ENCODE results near the gene RBM7.

RBM7 gene

DNA sequence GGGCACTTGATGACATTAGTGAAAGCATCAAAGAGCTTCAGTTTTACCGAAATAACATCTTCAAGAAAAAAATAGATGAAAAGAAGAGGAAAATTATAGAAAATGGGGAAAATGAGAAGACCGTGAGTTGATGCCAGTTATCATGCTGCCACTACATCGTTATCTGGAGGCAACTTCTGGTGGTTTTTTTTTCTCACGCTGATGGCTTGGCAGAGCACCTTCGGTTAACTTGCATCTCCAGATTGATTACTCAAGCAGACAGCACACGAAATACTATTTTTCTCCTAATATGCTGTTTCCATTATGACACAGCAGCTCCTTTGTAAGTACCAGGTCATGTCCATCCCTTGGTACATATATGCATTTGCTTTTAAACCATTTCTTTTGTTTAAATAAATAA, 49.4 kb downstream of the RBM7 start:
- DNase-seq: no peak

DNA sequence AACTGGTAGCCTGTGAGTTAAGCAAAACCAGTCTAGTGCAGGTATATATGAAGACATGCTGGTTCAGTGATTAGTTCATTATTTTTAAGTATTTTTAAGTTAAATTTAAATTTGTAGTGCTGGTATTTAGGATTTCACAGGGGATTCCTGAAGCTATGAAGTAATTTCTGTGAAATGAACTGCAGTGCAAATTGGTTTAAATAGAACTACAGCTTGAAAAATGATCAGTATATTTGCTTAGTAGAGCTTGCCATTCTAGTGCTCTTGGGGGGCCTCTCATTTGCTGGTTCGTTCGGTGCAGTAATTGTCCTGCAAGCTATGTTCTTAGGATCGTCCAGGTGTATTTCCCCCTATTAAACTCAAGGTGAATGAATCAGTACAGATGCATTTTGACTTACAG, 51.9 kb downstream of the RBM7 start:
- no peak for DNase-seq

Measured in inflammatory macrophage treated with lipopolysaccharide for 4 hours (primary cell).